ENCODE data around the gene SERPINC1. TPM values are rescaled to one million over a fixed set of nuclear protein-coding genes. Genes with fewer than 3 reads are reported as not detected.

SERPINC1 gene
- total and polyA plus RNA-seq, 7 donors = 0.08 to 5.3 (median 0.37) TPM; not detected in 3

GRCh38 chr1:173915596-173915995 is 1.5 kb downstream of the SERPINC1 start:
- no peaks in the 10 kb centered on the region for H3K9me3 ChIP-seq
- no peak for TF ChIP-seq CTCF (IDR thresholded peaks at IDR 0.05)
- no peak overlapping the region for H3K4me3 ChIP-seq
- no peaks in the 10 kb centered on the region for H3K4me1 ChIP-seq
- no peaks in the 10 kb centered on the region for H3K27me3 ChIP-seq (ENCODE audit: insufficient read depth in 3 of 3, low read length in 2 of 3)
- no peak overlapping the region for H3K27ac ChIP-seq
- DNase-seq (no peak), ATAC-seq (no peak)
- 67 to 73% (median 68%) methylated on average over 2 of the region's 2 CpGs for WGBS, 3 donors
- no peaks in the 10 kb centered on the region for H3K36me3 ChIP-seq (ENCODE audit: insufficient read depth in 1 of 2, low read depth in 1 of 2)
- intact Hi-C loops (cut with DNase I) = no loop called here

- Histone ChIP-seq H3K4me3 (no peak overlapping the region), H3K36me3 (ENCODE audit: insufficient read depth in 1 of 2, low read depth in 1 of 2) (no peaks in the 10 kb centered on the region), H3K4me1 (no peaks in the 10 kb centered on the region), H3K27me3 (ENCODE audit: insufficient read depth in 3 of 3, low read length in 2 of 3) (no peaks in the 10 kb centered on the region), H3K9me3 (no peaks in the 10 kb centered on the region), H3K27ac (no peak overlapping the region)
- TF ChIP-seq CTCF (IDR thresholded peaks at IDR 0.05) = no peak
- intact Hi-C loops (cut with DNase I) = no loop called here
- DNase-seq (no peak), ATAC-seq (no peak)
- WGBS, 3 donors = 82 to 87% (median 84%) methylated on average over 13 of the region's 13 CpGs
Measured at GRCh38 chr1:173914366-173914871, 2.7 kb downstream of the SERPINC1 start.

- no peak overlapping the region for H3K27ac ChIP-seq
- ATAC-seq = no peak
- H3K27me3 ChIP-seq (ENCODE audit: insufficient read depth in 3 of 3, low read length in 2 of 3) = no peaks in the 10 kb centered on the region
- H3K36me3 ChIP-seq (ENCODE audit: insufficient read depth in 1 of 2, low read depth in 1 of 2) = no peaks in the 10 kb centered on the region
- DNase-seq = no peak
- H3K4me1 ChIP-seq = no peaks in the 10 kb centered on the region
- H3K4me3 ChIP-seq = no peak overlapping the region
- intact Hi-C loops (cut with DNase I) = no loop called here
- no peaks in the 10 kb centered on the region for H3K9me3 ChIP-seq
- TF ChIP-seq CTCF (IDR thresholded peaks at IDR 0.05) = no peak
- 88 to 98% (median 94%) methylated on average over 3 of the region's 3 CpGs for WGBS, 3 donors
Measured at GRCh38 chr1:173913111-173913510, 4.0 kb downstream of the SERPINC1 start.

- no peaks in the 10 kb centered on the region for H3K27me3 ChIP-seq (ENCODE audit: insufficient read depth in 3 of 3, low read length in 2 of 3)
- DNase-seq = no peak
- ATAC-seq = no peak
- WGBS, 3 donors = 79 to 86% (median 81%) methylated on average over 6 of the region's 6 CpGs
- intact Hi-C loops (cut with DNase I) = no loop called here
- H3K4me1 ChIP-seq = no peaks in the 10 kb centered on the region
- H3K4me3 ChIP-seq = no peak overlapping the region
- no peaks in the 10 kb centered on the region for H3K9me3 ChIP-seq
- peaks cover 0 to 3% of the 10 kb centered on the region in 2 donors for H3K36me3 ChIP-seq (ENCODE audit: insufficient read depth in 1 of 2, low read depth in 1 of 2)
- H3K27ac ChIP-seq = no peak overlapping the region
- TF ChIP-seq CTCF (IDR thresholded peaks at IDR 0.05) = no peak
Measured at GRCh38 chr1:173903827-173904531, 13.1 kb downstream of the SERPINC1 start.

- H3K4me1 ChIP-seq = no peaks in the 10 kb centered on the region
- H3K36me3 ChIP-seq (ENCODE audit: insufficient read depth in 1 of 2, low read depth in 1 of 2) = peaks cover 0 to 3% of the 10 kb centered on the region in 2 donors
- WGBS, 3 donors = 45 to 62% (median 50%) methylated on average over 3 of the region's 3 CpGs
- no peaks in the 10 kb centered on the region for H3K9me3 ChIP-seq
- DNase-seq (no peak), ATAC-seq (no peak)
- TF ChIP-seq CTCF (IDR thresholded peaks at IDR 0.05) = no peak
- H3K27ac ChIP-seq = no peak overlapping the region
- H3K4me3 ChIP-seq = no peak overlapping the region
- intact Hi-C loops (cut with DNase I) = no loop called here
- H3K27me3 ChIP-seq (ENCODE audit: insufficient read depth in 3 of 3, low read length in 2 of 3) = no peaks in the 10 kb centered on the region
Measured at GRCh38 chr1:173900992-173901391, 16.1 kb downstream of the SERPINC1 start.
